HEK293 (cell line): ENCODE results near the gene TPSD1.

Experiments
- CTCF ChIA-PET: fragments of 350-600 bp; formaldehyde crosslinking; extraction: SDS; loops from one replicate; lab custom pipeline; 2021; ENCODE audit warnings: antibody characterized with exemption; lab: Yijun Ruan, JAX
- POLR2A ChIA-PET: fragments of 300-600 bp; formaldehyde crosslinking; extraction: SDS; loops from one replicate; lab custom pipeline; 2020; ENCODE audit warnings: antibody characterized with exemption, inconsistent platforms; lab: Yijun Ruan, JAX
- H3K27ac ChIP-seq: fragments of 200-500 bp; sonication (Bioruptor generic); 2 replicates; pipeline ENCODE4 v1.5.1; 2014; ENCODE audit warnings: low read depth, low read length, control low read depth, inconsistent platforms; ENCODE audit errors: extremely low read depth
- H3K36me3 ChIP-seq, 2 experiments: fragments of 200-500 bp in 1 of 2; sonication (Bioruptor generic) in 1 of 2; 1 replicate in 1 of 2; 2 replicates in 1 of 2; pipeline ENCODE4 v1.5.1; 2014 to 2017; ENCODE audit warnings: inconsistent platforms in 2 of 2, low read length in 2 of 2; ENCODE audit not compliant: control insufficient read depth in 2 of 2, insufficient read depth in 1 of 2
- H3K4me1 ChIP-seq: fragments of 200-500 bp; sonication (Bioruptor generic); 2 replicates; pipeline ENCODE4 v1.5.1; 2014; ENCODE audit warnings: mild to moderate bottlenecking, low read length, inconsistent platforms; ENCODE audit not compliant: control insufficient read depth, insufficient read depth
- H3K4me3 ChIP-seq: 2 replicates; pipeline ENCODE4 v1.5.1; 2011; ENCODE audit warnings: low read depth, mild to moderate bottlenecking, control low read depth, low read length, moderate library complexity
- H3K9me3 ChIP-seq: fragments of 200-500 bp; sonication (Bioruptor generic); 2 replicates; pipeline ENCODE4 v1.5.1; 2014; ENCODE audit warnings: low read depth, low read length, inconsistent platforms; ENCODE audit not compliant: control insufficient read depth, insufficient read depth
- KLF1 ChIP-seq: fragments of 450-650 bp; formaldehyde crosslinking; IDR thresholded peaks from 2 replicates; pipeline ENCODE4 v1.5.1; 2016; ENCODE audit warnings: missing biosample characterization, missing genetic modification characterization
- REST ChIP-seq: fragments of 450-650 bp; formaldehyde crosslinking; IDR thresholded peaks from 2 replicates; pipeline ENCODE4 v1.5.1; 2016; ENCODE audit warnings: missing biosample characterization, missing genetic modification characterization
- ZNF175 ChIP-seq: fragments of 450-650 bp; formaldehyde crosslinking; IDR thresholded peaks from 2 replicates; pipeline ENCODE4 v1.5.1; 2016; ENCODE audit warnings: missing biosample characterization, missing genetic modification characterization
- ZNF600 ChIP-seq: fragments of 450-650 bp; formaldehyde crosslinking; IDR thresholded peaks from 2 replicates; pipeline ENCODE4 v1.5.1; 2016; ENCODE audit warnings: missing biosample characterization, missing genetic modification characterization
- ZNF639 ChIP-seq: fragments of 450-650 bp; formaldehyde crosslinking; IDR thresholded peaks from 2 replicates; pipeline ENCODE4 v1.5.1; 2016; ENCODE audit warnings: missing biosample characterization, missing genetic modification characterization
- ZNF660 ChIP-seq: fragments of 450-650 bp; IDR thresholded peaks from 2 replicates; pipeline ENCODE4 v1.5.1; 2018; ENCODE audit warnings: missing biosample characterization, mild to moderate bottlenecking, missing genetic modification characterization
- ZNF664 ChIP-seq: fragments of 450-650 bp; formaldehyde crosslinking; IDR thresholded peaks from 2 replicates; pipeline ENCODE4 v1.5.1; 2016; ENCODE audit warnings: missing biosample characterization, missing genetic modification characterization
- ZXDB ChIP-seq: fragments of 450-650 bp; formaldehyde crosslinking; IDR thresholded peaks from 2 replicates; pipeline ENCODE4 v1.5.1; 2016; ENCODE audit warnings: missing biosample characterization, missing genetic modification characterization

TPSD1 gene

GRCh38 chr16:1221628-1222552 lies 34.0 kb upstream of the TPSD1 start:
- no peak overlapping the region for H3K4me3 ChIP-seq
- ChIA-PET CTCF (no interaction called here), POLR2A (no interaction called here)
- H3K36me3 ChIP-seq, result peaks cover 0 to 11% of the 10 kb centered on the region in 2 experiments; a peak in 1 of 3 replicates
- no peak overlapping the region for H3K27ac ChIP-seq
- H3K9me3 ChIP-seq, result no peaks in the 10 kb centered on the region
- TF ChIP-seq ZNF639 (no peak), ZNF664 (tag by site-specific recombination) (peak; percentile 90), KLF1 (peak; percentile 94), ZXDB (no peak)
- TF ChIP-seq, all 188 proteins: peak for 2
- H3K4me1 ChIP-seq, result no peaks in the 10 kb centered on the region

GRCh38 chr16:1222553-1223354 lies 33.1 kb upstream of the TPSD1 start:
- Histone ChIP-seq H3K4me3 (no peak overlapping the region), H3K36me3 (peaks cover 0 to 4% of the 10 kb centered on the region in 2 experiments; a peak in 1 of 3 replicates), H3K4me1 (no peaks in the 10 kb centered on the region)
- POLR2A ChIA-PET, result no interaction called here
- CTCF ChIA-PET, result interaction anchor here (0.6 kb wide), 1 partner anchor 221 kb away, joined by 4 read pairs; no protein-coding TSS in a partner anchor
- peak; percentile 85 for TF ChIP-seq REST (tag by site-specific recombination)
- no peak for TF ChIP-seq ZNF175 (tag by site-specific recombination)
- TF ChIP-seq, all 188 proteins: peak for 1
- H3K27ac ChIP-seq, result no peak overlapping the region
- H3K9me3 ChIP-seq, result no peaks in the 10 kb centered on the region

GRCh38 chr16:1223355-1224214 lies 32.3 kb upstream of the TPSD1 start:
- CTCF ChIA-PET, result interaction anchor here (0.6 to 0.7 kb wide), 3 partner anchors 103 to 220 kb away, joined by 3 to 4 read pairs (median 4); no protein-coding TSS in a partner anchor
- Histone ChIP-seq H3K4me1 (no peaks in the 10 kb centered on the region), H3K36me3 (no peaks in the 10 kb centered on the region), H3K4me3 (no peak overlapping the region), H3K27ac (no peak overlapping the region), H3K9me3 (no peaks in the 10 kb centered on the region)
- POLR2A ChIA-PET, result interaction anchor here (0.5 to 0.6 kb wide), 2 partner anchors 31 to 146 kb away, joined by 3 read pairs; no protein-coding TSS in a partner anchor
- TF ChIP-seq REST (tag by site-specific recombination) (peak; percentile 55; the same call in 1 of the 2 replicates), ZNF660 (tag by site-specific recombination) (no peak), ZNF600 (tag by site-specific recombination) (peak; percentile 24; the same call in 1 of the 2 replicates)
